Mesangial cell (primary cell): ENCODE results near the gene IL13. TPM values are rescaled to one million over a fixed set of nuclear protein-coding genes. Genes with fewer than 3 reads are reported as not detected.

Experiments
- total RNA-seq: library from RNA; depleted of rRNA; stranded (reverse); fragments of >200 nt; gene quantifications from 2 replicates; pipeline ENCODE4 v1.2.3, GENCODE V29; 2015

IL13 gene
- not detected in 2 replicates for total RNA-seq

DNA sequence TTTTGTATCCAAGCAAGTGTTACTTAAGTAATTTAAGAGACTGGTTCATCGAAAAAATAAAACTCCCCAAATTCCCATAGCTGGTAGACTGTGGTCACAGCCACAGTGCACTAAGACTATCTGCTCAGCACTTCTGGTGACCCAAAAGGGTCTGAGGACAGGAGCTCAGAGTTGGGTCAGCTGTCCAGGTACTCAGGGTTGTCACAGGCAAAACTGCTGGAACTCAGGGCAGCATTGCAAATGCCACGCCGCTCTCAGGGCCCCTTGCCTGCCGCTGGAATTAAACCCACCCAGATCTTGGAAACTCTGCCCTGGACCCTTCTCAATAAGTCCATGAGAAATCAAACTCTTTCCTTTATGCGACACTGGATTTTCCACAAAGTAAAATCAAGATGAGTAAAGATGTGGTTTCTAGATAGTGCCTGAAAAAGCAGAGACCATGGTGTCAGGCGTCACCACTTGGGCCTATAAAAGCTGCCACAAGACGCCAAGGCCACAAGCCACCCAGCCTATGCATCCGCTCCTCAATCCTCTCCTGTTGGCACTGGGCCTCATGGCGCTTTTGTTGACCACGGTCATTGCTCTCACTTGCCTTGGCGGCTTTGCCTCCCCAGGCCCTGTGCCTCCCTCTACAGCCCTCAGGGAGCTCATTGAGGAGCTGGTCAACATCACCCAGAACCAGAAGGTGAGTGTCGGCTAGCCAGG lies at the start of gene IL13:
TSS of gene IL13 (plus strand) at position 498 of the 705 bp plus-strand sequence. CDS start at position 512, 14 bp downstream.

DNA sequence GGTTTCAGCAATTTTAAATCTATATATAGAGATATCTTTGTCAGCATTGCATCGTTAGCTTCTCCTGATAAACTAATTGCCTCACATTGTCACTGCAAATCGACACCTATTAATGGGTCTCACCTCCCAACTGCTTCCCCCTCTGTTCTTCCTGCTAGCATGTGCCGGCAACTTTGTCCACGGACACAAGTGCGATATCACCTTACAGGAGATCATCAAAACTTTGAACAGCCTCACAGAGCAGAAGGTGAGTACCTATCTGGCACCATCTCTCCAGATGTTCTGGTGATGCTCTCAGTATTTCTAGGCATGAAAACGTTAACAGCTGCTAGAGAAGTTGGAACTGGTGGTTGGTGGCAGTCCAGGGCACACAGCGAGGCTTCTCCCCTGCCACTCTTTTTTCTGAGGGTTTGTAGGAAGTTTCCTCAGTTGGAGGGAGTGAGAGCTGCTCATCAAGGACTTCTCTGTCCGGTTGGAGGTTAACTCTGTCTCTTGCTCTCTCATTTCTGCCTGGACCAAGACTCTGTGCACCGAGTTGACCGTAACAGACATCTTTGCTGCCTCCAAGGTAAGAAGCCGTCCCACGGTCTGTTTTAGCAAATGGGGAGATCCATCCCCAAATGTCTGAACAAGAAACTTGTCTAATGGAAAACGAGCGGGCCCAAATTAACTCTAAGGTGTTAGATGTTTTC lies 16.1 kb downstream of the IL13 start, which contains the start of gene IL4:
TSS of gene IL4 (plus strand) at position 51 of the 692 bp plus-strand sequence. CDS start at position 113, 62 bp downstream.

Other genes starting within 250 kb of the IL13 start
- gene IRF1, start 167.4 kb upstream of the IL13 start, total RNA-seq = 22.0 and 32.7 TPM in 2 replicates
- not detected in 2 replicates for gene IL5, start 114.7 kb upstream of the IL13 start, total RNA-seq
- 6.5 and 7.5 TPM in 2 replicates for gene RAD50, start 101.2 kb upstream of the IL13 start, total RNA-seq
- gene IL4, start 15.8 kb downstream of the IL13 start, total RNA-seq = not detected in 2 replicates
- gene KIF3A, start 79.4 kb downstream of the IL13 start, total RNA-seq = 2.9 and 3.1 TPM in 2 replicates
- gene CCNI2, start 89.3 kb downstream of the IL13 start, total RNA-seq = 0.38 and 1.1 TPM in 2 replicates
- 57.5 and 105 TPM in 2 replicates for gene SEPTIN8, start 119.1 kb downstream of the IL13 start, total RNA-seq
- 0.16 and 0.63 TPM in 2 replicates for gene SOWAHA, start 155.1 kb downstream of the IL13 start, total RNA-seq
- gene SHROOM1, start 172.5 kb downstream of the IL13 start, total RNA-seq = 5.4 and 8.2 TPM in 2 replicates
- 0.38 TPM in 1 of 2 replicates, not detected in the other for gene GDF9, start 208.3 kb downstream of the IL13 start, total RNA-seq
- gene UQCRQ, start 208.5 kb downstream of the IL13 start, total RNA-seq = 208 and 231 TPM in 2 replicates
- gene LEAP2, start 215.5 kb downstream of the IL13 start, total RNA-seq = 0.16 TPM in 1 of 2 replicates, not detected in the other